ENCODE measurements around the gene CLEC4F.

CLEC4F gene

GRCh38 chr2:70767079-70767698 lies 53.2 kb downstream of the CLEC4F start:
- Histone ChIP-seq H3K9me3 (no peaks in the 10 kb centered on the region), H3K4me3 (ENCODE audit: low read depth in 1 of 2, low read length in 1 of 2) (no peak overlapping the region), H3K36me3 (no peaks in the 10 kb centered on the region), H3K4me1 (ENCODE audit: control insufficient read depth in 1 of 2, insufficient read depth in 1 of 2, low read depth in 1 of 2, low read length in 1 of 2) (peaks cover 0 to 10% of the 10 kb centered on the region in 2 experiments), H3K27ac (no peak overlapping the region), H3K27me3 (peaks cover 100% of the 10 kb centered on the region)
- TF ChIP-seq CTCF (IDR thresholded peaks at IDR 0.05): no peak

DNA sequence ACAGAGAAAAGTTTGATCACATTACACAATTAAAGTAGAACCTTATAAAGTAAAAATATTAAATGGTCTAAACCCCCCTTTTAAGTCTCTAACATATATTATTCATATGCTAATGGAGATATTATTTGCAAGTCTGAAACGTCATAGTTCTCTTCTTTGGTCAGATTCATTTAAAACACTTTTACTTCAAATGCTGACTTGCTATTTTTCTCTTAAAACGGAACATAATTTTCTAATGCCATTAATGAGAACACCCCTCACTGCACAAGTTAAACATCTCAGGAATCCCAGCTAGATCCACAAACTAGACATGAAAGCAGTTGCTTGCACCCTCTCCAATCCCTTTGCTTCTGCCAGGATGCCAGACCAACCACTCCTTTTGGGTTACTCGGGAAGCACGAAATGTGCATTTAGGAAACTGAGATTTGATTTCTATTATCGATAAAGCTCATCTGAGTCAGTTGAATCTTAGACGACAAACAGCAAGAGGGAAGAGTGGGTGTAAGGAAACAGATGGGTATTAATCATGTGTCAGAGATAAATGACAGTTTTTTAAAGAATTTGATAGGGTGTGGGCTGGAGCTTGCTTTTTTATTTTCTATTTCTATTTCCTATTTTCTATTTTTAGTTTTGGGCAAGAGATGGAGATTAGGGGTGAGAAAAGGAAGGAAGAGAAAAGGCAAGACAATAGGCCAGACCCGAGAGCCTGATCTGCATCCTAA lies 53.9 kb downstream of the CLEC4F start:
- H3K4me1 ChIP-seq (ENCODE audit: control insufficient read depth in 1 of 2, insufficient read depth in 1 of 2, low read depth in 1 of 2, low read length in 1 of 2): peaks cover 0 to 10% of the 10 kb centered on the region in 2 experiments
- TF ChIP-seq CTCF (IDR thresholded peaks at IDR 0.05): no peak
- peaks cover 99% of the 10 kb centered on the region for H3K27me3 ChIP-seq
- H3K9me3 ChIP-seq: no peaks in the 10 kb centered on the region
- H3K36me3 ChIP-seq: no peaks in the 10 kb centered on the region
- H3K4me3 ChIP-seq (ENCODE audit: low read depth in 1 of 2, low read length in 1 of 2): no peak overlapping the region
- H3K27ac ChIP-seq: no peak overlapping the region

DNA sequence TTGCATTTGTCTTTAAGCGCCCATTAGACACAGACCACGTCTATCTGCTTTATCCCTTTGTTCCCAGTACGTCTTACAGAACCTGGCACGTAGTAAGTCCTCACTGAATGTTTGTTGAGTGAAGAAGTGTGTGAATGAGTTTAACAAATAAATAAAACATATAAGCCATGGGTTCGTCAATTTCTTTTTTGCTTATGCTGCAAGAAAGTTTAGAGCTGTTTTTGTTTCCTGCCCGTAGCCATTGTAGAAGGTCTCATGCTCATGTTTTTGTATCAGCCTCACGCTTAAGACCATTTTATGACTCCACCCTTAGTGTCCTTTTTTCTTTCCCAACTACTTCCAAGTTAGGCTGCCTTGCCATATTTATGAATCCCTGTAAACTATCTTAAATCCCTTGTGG lies 54.9 kb downstream of the CLEC4F start:
- Histone ChIP-seq H3K36me3 (no peaks in the 10 kb centered on the region), H3K27me3 (peaks cover 97% of the 10 kb centered on the region), H3K4me3 (ENCODE audit: low read depth in 1 of 2, low read length in 1 of 2) (no peak overlapping the region), H3K9me3 (no peaks in the 10 kb centered on the region), H3K4me1 (ENCODE audit: control insufficient read depth in 1 of 2, insufficient read depth in 1 of 2, low read depth in 1 of 2, low read length in 1 of 2) (peaks cover 0 to 10% of the 10 kb centered on the region in 2 experiments), H3K27ac (no peak overlapping the region)
- TF ChIP-seq CTCF (IDR thresholded peaks at IDR 0.05): no peak

DNA sequence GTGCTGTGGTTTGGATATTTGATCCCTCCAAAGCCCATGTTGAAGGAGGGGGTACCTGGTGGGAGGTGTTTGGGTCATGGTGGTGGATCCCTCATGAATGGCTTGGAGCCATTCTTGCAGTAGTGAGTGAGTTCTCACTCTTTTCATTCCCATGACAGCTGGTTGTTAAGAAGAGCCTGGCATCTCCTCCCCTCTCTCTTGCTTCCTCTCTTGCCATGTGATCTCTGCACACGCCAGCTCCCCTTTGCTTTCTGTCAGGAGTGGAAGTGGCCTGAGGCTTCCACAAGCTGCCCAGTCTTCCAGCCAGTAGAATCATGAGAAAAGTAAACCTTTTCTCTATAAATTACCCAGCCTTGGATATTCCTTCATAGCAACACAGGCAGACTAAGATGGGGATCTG lies 61.0 kb downstream of the CLEC4F start:
- Histone ChIP-seq H3K27ac (no peak overlapping the region), H3K27me3 (peaks cover 91% of the 10 kb centered on the region), H3K36me3 (no peaks in the 10 kb centered on the region), H3K4me1 (ENCODE audit: control insufficient read depth in 1 of 2, insufficient read depth in 1 of 2, low read depth in 1 of 2, low read length in 1 of 2) (no peaks in the 10 kb centered on the region), H3K9me3 (no peaks in the 10 kb centered on the region), H3K4me3 (ENCODE audit: low read depth in 1 of 2, low read length in 1 of 2) (no peak overlapping the region)
- TF ChIP-seq CTCF (IDR thresholded peaks at IDR 0.05): no peak
